Heart left ventricle (tissue), 16 donors: Measurements from ENCODE around the gene RNASET2. TPM values are rescaled to one million over a fixed set of nuclear protein-coding genes. Genes with fewer than 3 reads are reported as not detected.

ENCODE experiments used
- ATAC-seq, 4 donors: fragments of 200-7000 bp; cut with Tn5 transposase; one replicate each; pipeline ENCODE4 v1.9.1; 2020 to 2022; ENCODE audit warnings: moderate library complexity in 4 of 4, mild to moderate bottlenecking in 3 of 4, moderate number of reproducible peaks in 1 of 4
- DNase-seq, 5 donors: peaks; one replicate each; pipeline ENCODE4 v3.0.0-alpha.2; 2020
- H3K27ac ChIP-seq, 12 donors: fragments of 200-600 bp; sonication (generic) in 4 of 12; one replicate each; pipeline versions ENCODE4 v1.5.0 to v1.8.0; 2016 to 2022; ENCODE audit warnings: mild to moderate bottlenecking in 2 of 12
- H3K27me3 ChIP-seq, 9 donors: fragments of 200-600 bp; sonication (generic) in 2 of 9; one replicate each; pipeline versions ENCODE4 v1.5.1 to v1.8.0; 2016 to 2022; ENCODE audit warnings: mild to moderate bottlenecking in 3 of 9
- H3K36me3 ChIP-seq, 9 donors: fragments of 200-600 bp; sonication (generic) in 2 of 9; one replicate each; pipeline versions ENCODE4 v1.5.0 to v1.8.0; 2018 to 2022; ENCODE audit warnings: mild to moderate bottlenecking in 2 of 9
- H3K4me1 ChIP-seq, 12 donors: fragments of 200-600 bp; sonication (generic) in 4 of 12; one replicate each; pipeline versions ENCODE4 v1.5.0 to v1.8.0; 2016 to 2022; ENCODE audit warnings: mild to moderate bottlenecking in 3 of 12
- H3K4me3 ChIP-seq, 12 donors: fragments of 200-600 bp; sonication (generic) in 4 of 12; one replicate each; pipeline versions ENCODE4 v1.5.0 to v1.8.0; 2017 to 2022; ENCODE audit warnings: mild to moderate bottlenecking in 9 of 12, moderate library complexity in 4 of 12
- H3K9me3 ChIP-seq, 12 donors: fragments of 200-600 bp; sonication (generic) in 4 of 12; one replicate each; pipeline versions ENCODE4 v1.5.0 to v1.8.0; 2016 to 2022; ENCODE audit warnings: mild to moderate bottlenecking in 1 of 12
- POLR2A ChIP-seq, 2 donors: fragments of 450-650 bp; IDR thresholded peaks; one replicate each; pipeline ENCODE4 v1.6.1; 2017; ENCODE audit warnings: antibody characterized with exemption in 2 of 2, mild to moderate bottlenecking in 2 of 2, moderate library complexity in 2 of 2
- WGBS, 4 donors: extraction: QIAGEN DNeasy Blood & Tissue Kit in 2 of 4; methylation state at CpG; one replicate each; pipeline versions ENCODE4 v1.1.5 to v1.1.7; 2013 to 2018; 5-methylcytosine and 5-hydroxymethylcytosine counted together
- intact Hi-C, 10 donors: fragments of 100-400 bp; cut with DNase I; formaldehyde crosslinking; loops; one replicate each; pipeline versions ENCODE4 v1.11.1 to v1.14.2; 2022
- polyA plus RNA-seq, 2 donors: library from polyadenylated mRNA; stranded (reverse); fragments of 200-250 nt; gene quantifications; one replicate each; pipeline ENCODE4 v1.2.3, GENCODE V29; 2013
- total RNA-seq, 9 donors: library from RNA; depleted of rRNA in 2 of 9; stranded (reverse); fragments of >200 nt in 2 of 9; fragmentation: NEBNext Ultra II Directional in 3 of 9; extraction: Animal tissue kit (Norgen Biotek cat#: 25700) in 3 of 9; gene quantifications; one replicate each; pipeline versions ENCODE4 v1.1.0 to v1.2.4, GENCODE V29; 2016 to 2023
- TF ChIP-seq, protein P1 (sequence below), 12 donors: fragments of 200-600 bp; sonication (generic) in 4 of 12; IDR thresholded peaks; one replicate each; pipeline versions ENCODE4 v1.5.0 to v1.8.0; 2018 to 2022; ENCODE audit warnings: antibody characterized with exemption in 12 of 12, mild to moderate bottlenecking in 5 of 12
- donor health status: ischemic (EF 13 %, LVEDD 7.1; RV severe dilation, severe dysfunction).
- donor health status: healthy with polysubstance abuse.
- donor health status: DM: no; HTN: yes; CAD: no.
- donor health status: DM: no; HTN: no; CAD: no.
- donor health status: ischemic (EF 25% LVEDD 6.9; RV normal size, moderate dysfunction).
- donor health status: ischemic (EF 25% LVEDD 5.7; RV mildly dilated, moderate dysfunction).
- donor health status: healthy.
- donor health status: DM: yes; HTN: yes; CAD: no.
- donor health status: ischemic (EF 35%, LVEDD 5.7; RV mildly dilated, moderate dysfunction).
- donor health status: nonischemic (EF 11% LVEDD 7.7; RV severe dilation, severe dysfunction).
- donor health status: DM: yes; HTN: yes; CAD: no.
- donor health status: PGD.
- donor health status: ischemic (EF 29% LVEDD 5.4; RV normal size, mild dysfunction).
- donor health status: nonischemic (EF 23%, LVEDD 6.1; RV moderate dilation, normal function).

Gene RNASET2
- total and polyA plus RNA-seq, 11 donors = 5.7 to 76.0 (median 13.5) TPM

- no peak for ATAC-seq
- H3K4me1 ChIP-seq = peaks cover 0 to 13% (median 4%) of the 10 kb centered on the region in 12 donors
- H3K4me3 ChIP-seq = no peak overlapping the region
- H3K9me3 ChIP-seq = no peaks in the 10 kb centered on the region
- peaks cover 0 to 3% (median 0%) of the 10 kb centered on the region in 9 donors for H3K27me3 ChIP-seq
- 76 to 89% (median 80%) methylated on average over 2 of the region's 2 CpGs for WGBS, 4 donors
- no peaks in the 10 kb centered on the region for H3K36me3 ChIP-seq
- TF ChIP-seq, protein P1, sequence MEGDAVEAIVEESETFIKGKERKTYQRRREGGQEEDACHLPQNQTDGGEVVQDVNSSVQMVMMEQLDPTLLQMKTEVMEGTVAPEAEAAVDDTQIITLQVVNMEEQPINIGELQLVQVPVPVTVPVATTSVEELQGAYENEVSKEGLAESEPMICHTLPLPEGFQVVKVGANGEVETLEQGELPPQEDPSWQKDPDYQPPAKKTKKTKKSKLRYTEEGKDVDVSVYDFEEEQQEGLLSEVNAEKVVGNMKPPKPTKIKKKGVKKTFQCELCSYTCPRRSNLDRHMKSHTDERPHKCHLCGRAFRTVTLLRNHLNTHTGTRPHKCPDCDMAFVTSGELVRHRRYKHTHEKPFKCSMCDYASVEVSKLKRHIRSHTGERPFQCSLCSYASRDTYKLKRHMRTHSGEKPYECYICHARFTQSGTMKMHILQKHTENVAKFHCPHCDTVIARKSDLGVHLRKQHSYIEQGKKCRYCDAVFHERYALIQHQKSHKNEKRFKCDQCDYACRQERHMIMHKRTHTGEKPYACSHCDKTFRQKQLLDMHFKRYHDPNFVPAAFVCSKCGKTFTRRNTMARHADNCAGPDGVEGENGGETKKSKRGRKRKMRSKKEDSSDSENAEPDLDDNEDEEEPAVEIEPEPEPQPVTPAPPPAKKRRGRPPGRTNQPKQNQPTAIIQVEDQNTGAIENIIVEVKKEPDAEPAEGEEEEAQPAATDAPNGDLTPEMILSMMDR (IDR thresholded peaks at IDR 0.05) = no peak
- no peak for TF ChIP-seq POLR2A (IDR thresholded peaks at IDR 0.05)
- no peak for DNase-seq
- intact Hi-C loops = no loop called here
- H3K27ac ChIP-seq = no peak overlapping the region
Measured at GRCh38 chr6:166908811-166909210, 47.5 kb downstream of the RNASET2 start.

DNA sequence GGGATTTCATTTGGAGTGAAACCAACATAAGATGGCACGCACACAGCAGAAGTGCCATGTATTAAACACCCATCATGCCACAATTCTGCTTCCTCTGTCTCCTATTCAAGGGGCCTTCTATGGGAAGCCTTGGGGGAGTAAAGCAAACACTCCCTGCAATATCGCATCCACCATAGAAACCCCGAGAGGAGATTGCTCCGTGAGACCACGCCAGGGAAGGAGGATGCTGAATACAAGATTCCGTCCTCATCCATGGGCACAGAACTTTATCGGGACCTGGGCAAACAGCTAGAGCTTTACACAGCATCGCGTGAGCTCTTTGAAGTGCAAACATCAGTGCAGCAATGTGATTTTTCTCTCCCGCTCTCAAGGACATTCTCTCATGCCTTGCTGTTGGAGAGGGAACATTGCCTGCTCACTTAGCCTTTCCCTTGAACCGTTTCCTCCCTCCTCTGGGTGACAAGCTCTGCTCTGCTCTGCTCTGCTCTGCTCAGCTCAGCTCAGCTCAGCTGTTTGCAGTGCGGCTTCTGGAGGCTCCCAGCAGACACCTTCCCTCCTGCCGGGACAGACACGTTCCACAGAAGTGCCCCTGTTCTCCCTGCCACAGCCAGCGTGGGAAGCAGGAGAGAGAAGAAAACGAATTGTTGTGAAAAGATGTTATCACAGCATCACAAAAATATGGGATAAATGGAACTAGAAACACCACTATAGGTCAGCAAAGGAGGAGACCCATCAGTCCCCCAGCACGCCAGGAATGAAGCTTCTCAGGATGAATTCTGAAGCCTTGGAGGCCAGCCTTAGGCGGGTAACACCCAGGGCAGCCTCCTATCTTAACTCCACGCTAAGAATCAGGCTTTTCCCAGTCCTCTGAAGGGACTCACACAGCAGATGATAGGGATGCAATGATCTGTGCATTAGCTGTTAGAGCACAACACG is 48.2 kb downstream of the RNASET2 start:
- no peak overlapping the region for H3K27ac ChIP-seq
- no peaks in the 10 kb centered on the region for H3K36me3 ChIP-seq
- 83 to 89% (median 87%) methylated on average over 17 to 20 of the region's 20 CpGs for WGBS, 4 donors
- ATAC-seq (no peak), DNase-seq (no peak)
- intact Hi-C loops = no loop called here
- H3K9me3 ChIP-seq = no peaks in the 10 kb centered on the region
- TF ChIP-seq, protein P1 (IDR thresholded peaks at IDR 0.05) = no peak
- TF ChIP-seq POLR2A (IDR thresholded peaks at IDR 0.05) = no peak
- H3K4me3 ChIP-seq = no peak overlapping the region
- H3K27me3 ChIP-seq = peaks cover 0 to 3% (median 0%) of the 10 kb centered on the region in 9 donors
- peaks cover 0 to 13% (median 4%) of the 10 kb centered on the region in 12 donors for H3K4me1 ChIP-seq

- TF ChIP-seq, protein P1 (IDR thresholded peaks at IDR 0.05) = no peak
- no peak for TF ChIP-seq POLR2A (IDR thresholded peaks at IDR 0.05)
- 88 to 95% (median 91%) methylated on average over 7 to 8 of the region's 8 CpGs for WGBS, 4 donors
- Histone ChIP-seq H3K27me3 (peaks cover 0 to 3% (median 0%) of the 10 kb centered on the region in 9 donors), H3K4me1 (peaks cover 0 to 13% (median 4%) of the 10 kb centered on the region in 12 donors), H3K4me3 (no peak overlapping the region), H3K27ac (no peak overlapping the region), H3K9me3 (no peaks in the 10 kb centered on the region), H3K36me3 (no peaks in the 10 kb centered on the region)
- no peak for DNase-seq
- no peak for ATAC-seq
- intact Hi-C loops = no loop called here
Measured at GRCh38 chr6:166907373-166907841, 48.9 kb downstream of the RNASET2 start.

GRCh38 chr6:166906376-166907044 is 49.8 kb downstream of the RNASET2 start:
- Histone ChIP-seq H3K27ac (no peak overlapping the region), H3K9me3 (no peaks in the 10 kb centered on the region), H3K4me3 (no peak overlapping the region), H3K4me1 (peaks cover 0 to 13% (median 4%) of the 10 kb centered on the region in 12 donors), H3K27me3 (peaks cover 0 to 3% (median 0%) of the 10 kb centered on the region in 9 donors), H3K36me3 (no peaks in the 10 kb centered on the region)
- DNase-seq = no peak
- TF ChIP-seq, protein P1 (IDR thresholded peaks at IDR 0.05) = no peak
- no peak for TF ChIP-seq POLR2A (IDR thresholded peaks at IDR 0.05)
- 92 to 94% (median 93%) methylated on average over 17 of the region's 17 CpGs for WGBS, 4 donors
- ATAC-seq = no peak
- intact Hi-C loops = no loop called here
